HEK293T (cell line): ENCODE results near the gene HNRNPF.

Experiments used
- CTCF ChIA-PET: fragments of 350-600 bp; formaldehyde crosslinking; extraction: SDS; loops from one replicate; lab custom pipeline; 2021; ENCODE audit warnings: antibody characterized with exemption, inconsistent platforms; lab: Yijun Ruan, JAX
- POLR2A ChIA-PET: fragments of 350-600 bp; formaldehyde crosslinking; extraction: SDS; loops from one replicate; lab custom pipeline; 2020; ENCODE audit warnings: antibody characterized with exemption, inconsistent platforms; lab: Yijun Ruan, JAX
- DNase-seq: peaks from one replicate; pipeline ENCODE4 v3.0.0; 2012; ENCODE audit warnings: mixed read lengths; ENCODE audit errors: extremely low spot score
- ARNT ChIP-seq: fragments of 450-650 bp; IDR thresholded peaks from 2 replicates; pipeline ENCODE4 v1.6.1; 2017; ENCODE audit warnings: mild to moderate bottlenecking
- BHLHE40 ChIP-seq: fragments of 450-650 bp; IDR thresholded peaks from 2 replicates; pipeline ENCODE4 v1.6.1; 2016; ENCODE audit warnings: mild to moderate bottlenecking, moderate library complexity, borderline replicate concordance
- CTBP1 ChIP-seq: fragments of 450-650 bp; IDR thresholded peaks from 2 replicates; pipeline ENCODE4 v1.6.1; 2016; ENCODE audit warnings: borderline replicate concordance
- ELF4 ChIP-seq: fragments of 450-650 bp; IDR thresholded peaks from 2 replicates; pipeline ENCODE4 v1.6.1; 2017; ENCODE audit warnings: antibody characterized with exemption
- FOXA1 ChIP-seq: fragments of 450-650 bp; IDR thresholded peaks from 2 replicates; pipeline ENCODE4 v1.6.1; 2016; ENCODE audit warnings: mild to moderate bottlenecking
- FOXK2 ChIP-seq: fragments of 450-650 bp; IDR thresholded peaks from 2 replicates; pipeline ENCODE4 v1.6.1; 2016; ENCODE audit warnings: mild to moderate bottlenecking
- FOXM1 ChIP-seq: fragments of 450-650 bp; IDR thresholded peaks from 2 replicates; pipeline ENCODE4 v1.6.1; 2017; ENCODE audit warnings: mild to moderate bottlenecking, borderline replicate concordance
- HDGF ChIP-seq: fragments of 450-650 bp; IDR thresholded peaks from 2 replicates; pipeline ENCODE4 v1.6.1; 2017; ENCODE audit warnings: antibody characterized with exemption, borderline replicate concordance
- L3MBTL2 ChIP-seq: fragments of 450-650 bp; conservative IDR thresholded peaks from 2 replicates; pipeline ENCODE4 v1.6.1; 2016; ENCODE audit warnings: mild to moderate bottlenecking
- LEF1 ChIP-seq: fragments of 450-650 bp; IDR thresholded peaks from 2 replicates; pipeline ENCODE4 v1.6.1; 2017; ENCODE audit warnings: mild to moderate bottlenecking, borderline replicate concordance
- NFRKB ChIP-seq: fragments of 450-650 bp; IDR thresholded peaks from 2 replicates; pipeline ENCODE4 v1.6.1; 2016; ENCODE audit warnings: mild to moderate bottlenecking, moderate library complexity
- PKNOX1 ChIP-seq: fragments of 450-650 bp; IDR thresholded peaks from 2 replicates; pipeline ENCODE4 v1.6.1; 2016
- SP1 ChIP-seq: fragments of 450-650 bp; IDR thresholded peaks from 2 replicates; pipeline ENCODE4 v1.6.1; 2017
- SUZ12 ChIP-seq: fragments of 450-650 bp; IDR thresholded peaks from 2 replicates; pipeline ENCODE4 v1.6.1; 2016; ENCODE audit warnings: mild to moderate bottlenecking
- TARDBP ChIP-seq: fragments of 450-650 bp; IDR thresholded peaks from 2 replicates; pipeline ENCODE4 v1.6.1; 2016
- ZNF384 ChIP-seq: fragments of 450-650 bp; IDR thresholded peaks from 2 replicates; pipeline ENCODE4 v1.6.1; 2016

HNRNPF gene

GRCh38 chr10:43401627-43402026 lies 7.4 kb downstream of the HNRNPF start:
- TF ChIP-seq TARDBP: no peak
- CTCF ChIA-PET: interaction anchor here (0.6 to 1.3 kb wide), 2 partner anchors 51 to 200 kb away, joined by 3 read pairs; no protein-coding TSS in a partner anchor
- POLR2A ChIA-PET: no interaction called here
- DNase-seq: no peak

DNA sequence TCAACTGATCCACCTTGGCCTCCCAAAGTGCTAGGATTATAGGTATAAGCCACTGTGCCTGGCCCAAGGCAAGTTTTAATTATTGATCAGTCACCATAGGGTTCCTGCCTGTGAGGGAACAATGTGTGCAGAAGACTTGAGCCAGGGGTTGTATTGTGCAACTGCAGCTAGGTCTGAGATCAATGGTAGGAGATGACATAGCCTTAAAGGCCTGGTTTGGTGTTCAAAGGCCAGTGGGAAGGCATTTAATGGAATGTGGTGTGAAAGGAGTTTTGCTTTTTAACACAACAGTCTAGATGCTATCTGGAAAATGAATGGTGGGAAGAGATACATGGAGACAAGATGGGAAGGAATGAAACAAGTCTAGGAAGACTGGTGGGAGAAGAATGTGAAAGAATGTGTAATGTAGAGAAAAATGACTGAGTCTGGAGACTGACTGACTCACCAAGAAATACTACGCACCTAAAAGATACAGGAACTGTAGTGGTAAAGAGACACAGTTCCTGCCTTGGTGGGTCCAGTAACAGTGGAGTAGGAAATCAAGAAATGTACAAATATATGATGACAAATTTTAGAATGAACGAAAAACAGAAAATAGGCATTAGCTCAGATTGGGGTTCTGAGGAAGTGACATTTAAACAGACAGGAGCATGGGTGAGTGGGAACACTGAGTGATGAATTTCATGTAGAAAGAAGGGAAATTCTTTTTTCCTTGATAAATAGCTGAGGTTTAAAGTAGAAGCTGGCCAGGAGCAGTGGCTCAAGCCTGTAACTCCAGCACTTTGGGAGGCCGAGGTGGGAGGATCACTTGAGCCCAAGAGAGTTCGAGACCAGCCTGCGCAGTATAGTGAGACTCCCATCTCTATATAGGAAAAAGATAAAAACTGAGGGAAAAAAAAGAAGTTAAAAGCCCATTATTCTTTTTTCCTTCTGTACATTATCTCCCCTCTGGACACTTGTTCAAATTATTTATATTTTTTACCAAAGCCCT lies 9.4 kb downstream of the HNRNPF start:
- ChIA-PET POLR2A (no interaction called here), CTCF (no interaction called here)
- no peak for TF ChIP-seq HDGF
- TF ChIP-seq SUZ12: no peak
- no peak for TF ChIP-seq BHLHE40
- no peak for TF ChIP-seq TARDBP
- no peak for TF ChIP-seq FOXK2
- no peak for TF ChIP-seq LEF1
- no peak for TF ChIP-seq FOXM1
- TF ChIP-seq SP1: no peak
- TF ChIP-seq ARNT: no peak
- no peak for TF ChIP-seq ELF4
- TF ChIP-seq CTBP1: no peak
- no peak for TF ChIP-seq PKNOX1
- no peak for TF ChIP-seq FOXA1
- TF ChIP-seq ZNF384: no peak
- TF ChIP-seq NFRKB: no peak
- no peak for DNase-seq

DNA sequence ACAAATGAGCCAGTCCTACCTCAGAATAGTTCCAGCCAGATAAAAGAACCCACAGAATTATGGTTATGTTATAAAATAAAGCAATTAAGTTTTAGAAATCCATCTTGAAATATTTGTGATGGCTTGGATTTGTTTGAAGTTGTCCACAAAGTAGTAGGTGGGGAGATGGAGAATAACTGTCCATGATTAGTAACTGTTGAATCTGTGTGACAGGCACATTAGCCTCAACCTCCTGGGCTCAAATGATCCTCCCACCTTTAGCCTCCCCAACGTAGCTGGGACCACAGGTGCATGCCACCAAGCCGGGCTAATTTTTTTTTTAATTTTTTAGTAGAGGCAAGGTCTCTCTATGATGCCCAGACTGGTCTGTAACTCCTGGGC lies 10.1 kb downstream of the HNRNPF start:
- ChIA-PET CTCF (no interaction called here), POLR2A (interaction anchor here (1.5 kb wide), 1 partner anchor 38 kb away, joined by 3 read pairs; the partner anchor contains the start of gene ZNF487)
- DNase-seq: no peak
- TF ChIP-seq BHLHE40: no peak
- no peak for TF ChIP-seq NFRKB
- TF ChIP-seq PKNOX1: no peak
- no peak for TF ChIP-seq ARNT
- TF ChIP-seq CTBP1: no peak
- no peak for TF ChIP-seq ELF4
- no peak for TF ChIP-seq FOXA1
- TF ChIP-seq ZNF384: no peak
- no peak for TF ChIP-seq SP1
- no peak for TF ChIP-seq HDGF
- no peak for TF ChIP-seq L3MBTL2
- TF ChIP-seq FOXK2: no peak
- no peak for TF ChIP-seq FOXM1
- no peak for TF ChIP-seq SUZ12
- no peak for TF ChIP-seq LEF1
- TF ChIP-seq TARDBP: no peak

DNA sequence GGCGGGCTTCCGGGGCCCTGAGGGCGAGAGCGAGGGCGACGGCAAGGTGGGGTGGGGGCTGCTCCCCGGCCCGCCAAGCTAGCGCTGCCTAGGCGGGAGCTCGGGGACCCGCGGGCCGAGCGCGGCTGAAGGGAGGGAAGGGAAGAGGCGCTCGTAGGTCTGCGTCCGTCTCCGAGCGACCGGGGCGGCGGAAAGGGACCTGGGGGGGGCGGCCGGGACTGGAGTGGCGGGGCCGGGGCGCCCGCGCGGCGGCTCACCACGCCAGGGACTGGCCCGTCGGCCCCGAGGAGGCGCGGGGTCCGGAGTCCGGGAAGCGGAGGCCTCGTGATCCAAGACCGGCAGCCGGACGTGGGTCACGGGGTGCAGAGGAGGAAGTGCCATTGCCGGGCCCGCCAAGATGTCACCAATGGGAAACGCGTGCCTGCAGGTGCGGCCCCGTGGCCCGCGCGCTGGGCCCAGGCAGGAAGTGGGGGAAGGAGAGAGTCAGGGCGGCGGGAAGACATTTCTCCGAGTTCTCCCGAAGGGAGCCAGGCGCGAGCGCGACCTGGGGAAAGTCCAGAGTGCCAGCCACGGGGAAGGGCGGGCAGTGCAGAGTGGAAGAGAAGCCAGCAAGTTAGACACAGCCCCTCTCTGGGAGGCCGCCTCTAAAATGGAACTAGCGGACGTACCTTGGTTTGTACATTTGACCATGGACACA lies 11.9 kb downstream of the HNRNPF start:
- ChIA-PET POLR2A (interaction anchor here (0.6 to 2.9 kb wide), 7 partner anchors 10 to 49 kb away, joined by 3 to 21 read pairs (median 5); partner anchors contain the start of gene HNRNPF), CTCF (no interaction called here)
- peak; percentile 71 for DNase-seq
- TF ChIP-seq NFRKB (no peak), CTBP1 (peak; percentile 52), ELF4 (peak; percentile 73), FOXM1 (no peak), BHLHE40 (no peak), L3MBTL2 (peak; percentile 95)

GRCh38 chr10:43396061-43396927 lies 12.7 kb downstream of the HNRNPF start:
- ChIA-PET CTCF (no interaction called here), POLR2A (interaction anchor here (0.6 to 2.9 kb wide), 11 partner anchors 8 to 49 kb away, joined by 3 to 21 read pairs (median 3); partner anchors contain the start of gene HNRNPF)
- TF ChIP-seq LEF1 (no peak), L3MBTL2 (peak; percentile 92)
- DNase-seq: peak; percentile 79

- no peak for DNase-seq
- POLR2A ChIA-PET: interaction anchor here (0.7 to 2.9 kb wide), 8 partner anchors 8 to 36 kb away, joined by 3 to 21 read pairs (median 4); no protein-coding TSS in a partner anchor
- CTCF ChIA-PET: no interaction called here
- TF ChIP-seq FOXA1: no peak
- TF ChIP-seq FOXK2: no peak
- no peak for TF ChIP-seq TARDBP
- TF ChIP-seq SUZ12: no peak
- no peak for TF ChIP-seq BHLHE40
- no peak for TF ChIP-seq ZNF384
- no peak for TF ChIP-seq ELF4
- TF ChIP-seq L3MBTL2: no peak
- no peak for TF ChIP-seq LEF1
- TF ChIP-seq PKNOX1: no peak
- TF ChIP-seq CTBP1: no peak
- no peak for TF ChIP-seq NFRKB
- no peak for TF ChIP-seq HDGF
- TF ChIP-seq SP1: no peak
- TF ChIP-seq ARNT: no peak
These were observed 13.4 kb downstream of the HNRNPF start for GRCh38 chr10:43395571-43396060.
